Upper lobe of left lung (tissue), 4 donors: ENCODE results near the gene EIF4G3.

Experiments used
- EP300 ChIP-seq, 4 donors: sonication (generic); formaldehyde crosslinking; IDR thresholded peaks; one replicate each; pipeline ENCODE4 v1.5.1; 2017; ENCODE audit warnings: antibody characterized with exemption in 4 of 4, control low read depth in 2 of 4
- POLR2AphosphoS5 ChIP-seq, 2 donors: sonication (generic); formaldehyde crosslinking; IDR thresholded peaks; one replicate each; pipeline ENCODE4 v1.5.1; 2017; ENCODE audit warnings: antibody characterized with exemption in 2 of 2
- TF ChIP-seq, protein P1 (sequence below), 6 experiments: fragments of 450-650 bp in 4 of 6; fragments of 200-600 bp in 2 of 6; sonication (generic) in 2 of 6; IDR thresholded peaks; one replicate each; pipeline ENCODE4 v1.5.1; 2016 to 2019; ENCODE audit warnings: antibody characterized with exemption in 6 of 6

DNA sequence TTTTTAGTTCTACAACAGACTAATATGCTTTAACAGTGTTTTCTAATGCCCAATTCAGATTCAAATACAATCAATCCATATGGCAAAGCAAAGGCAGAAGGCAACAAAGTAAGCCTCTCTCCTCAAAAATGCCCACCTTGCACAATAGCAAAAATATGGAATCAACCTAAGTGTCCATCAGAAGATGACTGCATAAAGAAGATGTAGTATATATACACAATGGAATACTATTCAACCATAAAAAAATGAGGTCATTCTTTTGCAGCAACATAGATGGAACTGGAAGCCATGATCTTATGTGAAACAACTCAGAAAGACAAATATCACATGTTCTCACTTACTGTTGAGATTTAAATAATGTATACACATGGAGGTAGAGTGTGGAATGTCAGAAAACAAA lies 80.7 kb downstream of the EIF4G3 start:
- TF ChIP-seq, protein P1, sequence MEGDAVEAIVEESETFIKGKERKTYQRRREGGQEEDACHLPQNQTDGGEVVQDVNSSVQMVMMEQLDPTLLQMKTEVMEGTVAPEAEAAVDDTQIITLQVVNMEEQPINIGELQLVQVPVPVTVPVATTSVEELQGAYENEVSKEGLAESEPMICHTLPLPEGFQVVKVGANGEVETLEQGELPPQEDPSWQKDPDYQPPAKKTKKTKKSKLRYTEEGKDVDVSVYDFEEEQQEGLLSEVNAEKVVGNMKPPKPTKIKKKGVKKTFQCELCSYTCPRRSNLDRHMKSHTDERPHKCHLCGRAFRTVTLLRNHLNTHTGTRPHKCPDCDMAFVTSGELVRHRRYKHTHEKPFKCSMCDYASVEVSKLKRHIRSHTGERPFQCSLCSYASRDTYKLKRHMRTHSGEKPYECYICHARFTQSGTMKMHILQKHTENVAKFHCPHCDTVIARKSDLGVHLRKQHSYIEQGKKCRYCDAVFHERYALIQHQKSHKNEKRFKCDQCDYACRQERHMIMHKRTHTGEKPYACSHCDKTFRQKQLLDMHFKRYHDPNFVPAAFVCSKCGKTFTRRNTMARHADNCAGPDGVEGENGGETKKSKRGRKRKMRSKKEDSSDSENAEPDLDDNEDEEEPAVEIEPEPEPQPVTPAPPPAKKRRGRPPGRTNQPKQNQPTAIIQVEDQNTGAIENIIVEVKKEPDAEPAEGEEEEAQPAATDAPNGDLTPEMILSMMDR (IDR thresholded peaks at IDR 0.05), result no peak
- TF ChIP-seq EP300 (IDR thresholded peaks at IDR 0.05), result no peak
- no peak for TF ChIP-seq POLR2AphosphoS5 (IDR thresholded peaks at IDR 0.05)
